GM12891 (cell line): Measurements from ENCODE around the gene ELAVL4.

ENCODE experiments used
- POLR2A ChIP-seq: IDR thresholded peaks from 2 replicates; pipeline ENCODE4 v1.6.1; 2011; ENCODE audit warnings: low read depth, low read length, control low read depth
- POLR2AphosphoS5 ChIP-seq: IDR thresholded peaks from 2 replicates; pipeline ENCODE4 v1.6.1; 2011; ENCODE audit warnings: low read depth, low read length, control low read depth
- TAF1 ChIP-seq: IDR thresholded peaks from 2 replicates; pipeline ENCODE4 v1.6.1; 2011; ENCODE audit warnings: low read depth, low read length, control low read depth

GRCh38 chr1:50237056-50237455, 128.3 kb downstream of the ELAVL4 start:
- TF ChIP-seq POLR2A (no peak), POLR2AphosphoS5 (no peak), TAF1 (no peak)
